Erythroblast (primary cell): ENCODE data around the gene CYB5R4.
A peak's percentile ranks its signal among the peaks of the same experiment; 100 is the strongest.

Experiments used
- DNase-seq, 2 experiments: peaks; one replicate each; lab custom pipeline; 2025; lab: John Stamatoyannopoulos, UW
- GATA1 ChIP-seq: IDR thresholded peaks from 2 replicates; pipeline ENCODE4 v1.6.1; 2011; ENCODE audit warnings: low read depth, mild to moderate bottlenecking, control low read depth, low read length, moderate library complexity
- POLR2A ChIP-seq: IDR thresholded peaks from 2 replicates; pipeline ENCODE4 v1.6.1; 2011; ENCODE audit warnings: mild to moderate bottlenecking, low read length

CYB5R4 gene

GRCh38 chr6:83962582-83962981 lies 103.1 kb downstream of the CYB5R4 start:
- TF ChIP-seq POLR2A (no peak), GATA1 (no peak)

GRCh38 chr6:83966539-83966938 lies 107.0 kb downstream of the CYB5R4 start:
- no peak for DNase-seq
- TF ChIP-seq GATA1 (no peak), POLR2A (no peak)

More at GRCh38 chr6:83962582-83962981, 103.1 kb downstream of the CYB5R4 start:
- peak; percentile 31 to 67 for DNase-seq

- no peak for TF ChIP-seq GATA1
- TF ChIP-seq POLR2A, result no peak
- no peak for DNase-seq
Measured at GRCh38 chr6:83970582-83970981, 111.1 kb downstream of the CYB5R4 start.

- DNase-seq, result peak; percentile 88 to 97
- peak; percentile 93 for TF ChIP-seq GATA1
- peak; percentile 42 for TF ChIP-seq POLR2A
Measured at GRCh38 chr6:83974409-83975050, 115.0 kb downstream of the CYB5R4 start.

- no peak for DNase-seq
- TF ChIP-seq POLR2A (no peak), GATA1 (no peak)
Measured at GRCh38 chr6:83976037-83976755, 116.7 kb downstream of the CYB5R4 start.

GRCh38 chr6:83976871-83977270 lies 117.4 kb downstream of the CYB5R4 start:
- TF ChIP-seq POLR2A (no peak), GATA1 (no peak)
- no peak for DNase-seq

GRCh38 chr6:83978324-83978734 lies 118.8 kb downstream of the CYB5R4 start:
- peak; percentile 9 to 20 for DNase-seq
- TF ChIP-seq POLR2A (no peak), GATA1 (no peak)

- no peak for DNase-seq
- TF ChIP-seq POLR2A (no peak), GATA1 (no peak)
Measured at GRCh38 chr6:83978997-83979396, 119.5 kb downstream of the CYB5R4 start.

- DNase-seq, result no peak
Measured at GRCh38 chr6:83984411-83984810, 124.9 kb downstream of the CYB5R4 start.

GRCh38 chr6:83985308-83985713 lies 125.8 kb downstream of the CYB5R4 start:
- TF ChIP-seq GATA1, result no peak
- peak; percentile 10 to 49 for DNase-seq

More at GRCh38 chr6:83984411-83984810, 124.9 kb downstream of the CYB5R4 start:
- TF ChIP-seq POLR2A, result no peak
- no peak for TF ChIP-seq GATA1

GRCh38 chr6:83985715-83986114 lies 126.2 kb downstream of the CYB5R4 start:
- TF ChIP-seq POLR2A (no peak), GATA1 (no peak)
- peak in 1 of 2 experiments; percentile 8 for DNase-seq

GRCh38 chr6:83998021-83998584 lies 138.6 kb downstream of the CYB5R4 start:
- no peak for DNase-seq
- TF ChIP-seq POLR2A (no peak), GATA1 (no peak)

GRCh38 chr6:84001119-84001518 lies 141.6 kb downstream of the CYB5R4 start:
- no peak for DNase-seq
- TF ChIP-seq GATA1 (no peak), POLR2A (no peak)

- TF ChIP-seq POLR2A (no peak), GATA1 (no peak)
- DNase-seq, result no peak
Measured at GRCh38 chr6:84002226-84002625, 142.7 kb downstream of the CYB5R4 start.
